GM18861 (cell line): Measurements from ENCODE around the gene TRIM29.
"Not testable (repeated sequence)": the region's sequence is repeated elsewhere in the genome, so short reads cannot be mapped to it uniquely, and the experiment has no call there.

Source experiments
- ATAC-seq: cut with Tn5 transposase; IDR thresholded peaks from one replicate; pipeline ENCODE4 v1.9.1; 2021; ENCODE audit not compliant: unreplicated experiment

The TRIM29 gene

DNA sequence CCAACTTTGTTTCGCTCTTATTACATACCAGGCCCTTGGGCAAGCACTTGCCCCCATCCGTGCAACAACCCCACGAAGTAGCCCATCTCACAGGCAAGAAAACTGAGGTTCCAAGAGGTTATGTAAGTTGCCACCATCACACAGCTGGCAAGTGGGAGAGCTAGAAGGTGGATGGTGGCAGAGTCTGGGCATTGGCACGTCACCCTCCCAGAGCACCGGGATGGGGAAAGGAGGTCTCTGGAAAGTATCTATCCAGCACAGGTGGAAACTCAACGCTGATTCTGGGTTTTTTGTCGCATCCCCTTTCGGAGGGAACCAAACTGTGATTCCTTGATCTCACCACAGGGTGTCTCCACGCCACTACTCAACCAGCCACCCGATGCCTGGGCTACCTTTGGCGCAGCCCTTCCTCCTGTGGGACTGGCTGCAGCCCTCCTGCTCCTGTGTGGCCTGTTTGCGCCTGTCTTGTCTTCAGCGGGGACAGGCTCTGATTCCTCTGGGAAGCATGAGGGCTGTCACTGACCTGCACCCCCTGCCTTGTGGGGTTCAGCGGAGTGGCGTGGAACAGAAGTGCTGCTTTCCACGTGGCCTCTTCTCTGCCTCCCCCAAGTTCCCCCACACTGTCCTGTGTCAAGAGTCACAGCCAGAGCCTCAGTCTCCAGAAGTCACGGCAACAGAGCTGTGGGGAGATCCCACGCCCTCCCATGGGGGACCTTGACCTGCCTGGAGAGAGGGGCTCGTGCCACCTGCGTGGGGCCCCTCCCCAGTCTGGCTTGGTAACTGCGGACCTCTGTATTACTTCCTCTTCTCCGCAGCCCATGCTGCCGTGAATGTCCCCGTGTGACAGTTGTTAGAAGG lies 34.4 kb upstream of the TRIM29 start:
- no peak for ATAC-seq

DNA sequence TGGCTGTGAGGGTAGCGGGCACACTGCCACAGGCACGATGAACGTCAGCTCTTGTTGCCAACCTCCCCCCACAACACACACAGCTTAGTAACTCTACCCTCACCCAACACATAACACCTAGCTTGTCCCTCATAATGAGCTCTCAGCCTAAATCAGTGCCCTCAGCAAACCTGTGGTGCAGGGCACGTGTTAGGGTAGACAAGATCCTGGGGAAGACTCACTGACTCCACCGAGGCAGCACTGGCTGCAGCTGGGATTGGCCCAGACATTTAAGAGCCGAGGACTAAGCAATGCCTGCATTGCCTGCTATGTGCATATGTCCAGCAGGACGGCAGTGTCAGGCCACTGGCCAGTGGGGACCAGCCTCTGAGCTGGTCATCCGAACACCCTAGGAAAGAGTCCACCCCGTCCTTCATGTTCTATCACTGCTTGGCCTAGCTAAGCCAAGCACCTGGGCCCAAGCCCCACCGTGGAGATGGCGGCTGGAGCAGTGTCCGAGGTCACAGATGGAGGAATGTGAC lies 32.9 kb upstream of the TRIM29 start:
- ATAC-seq, result no peak

DNA sequence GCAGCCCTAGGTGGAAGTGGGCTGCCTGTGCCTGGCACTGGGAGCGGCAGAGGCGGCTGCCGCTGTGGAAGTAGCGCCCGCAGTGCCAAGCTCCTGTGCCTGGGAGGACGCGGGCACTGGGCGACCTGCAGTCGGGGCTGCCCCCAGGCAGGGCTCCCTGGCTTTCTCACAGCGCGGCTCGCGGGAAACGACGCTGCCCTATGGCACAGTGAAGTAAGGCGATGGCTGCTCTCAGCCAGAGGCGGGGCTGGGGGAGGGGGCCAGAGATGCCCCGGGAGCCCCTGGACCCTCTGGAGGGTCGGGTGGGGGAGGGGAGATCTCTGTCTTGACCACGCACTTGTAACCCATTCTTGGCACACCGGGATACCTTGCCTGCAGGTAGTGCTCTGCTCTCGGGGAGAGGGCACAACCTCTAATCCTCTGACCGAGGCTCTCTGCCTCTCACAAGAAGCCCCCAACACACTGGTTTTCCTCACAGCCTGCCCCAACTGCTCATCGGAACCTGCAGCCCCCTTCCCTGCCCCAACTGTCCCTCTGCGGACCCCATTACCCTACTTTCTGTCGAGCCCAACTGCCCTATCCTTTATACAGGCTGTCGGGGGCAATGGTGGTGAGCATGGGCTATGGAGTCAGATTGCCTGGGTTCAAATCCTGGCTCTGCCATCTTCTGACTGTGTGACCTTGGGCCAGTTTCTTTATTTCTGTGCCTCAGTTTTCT lies 32.2 kb upstream of the TRIM29 start:
- ATAC-seq, result no peak

DNA sequence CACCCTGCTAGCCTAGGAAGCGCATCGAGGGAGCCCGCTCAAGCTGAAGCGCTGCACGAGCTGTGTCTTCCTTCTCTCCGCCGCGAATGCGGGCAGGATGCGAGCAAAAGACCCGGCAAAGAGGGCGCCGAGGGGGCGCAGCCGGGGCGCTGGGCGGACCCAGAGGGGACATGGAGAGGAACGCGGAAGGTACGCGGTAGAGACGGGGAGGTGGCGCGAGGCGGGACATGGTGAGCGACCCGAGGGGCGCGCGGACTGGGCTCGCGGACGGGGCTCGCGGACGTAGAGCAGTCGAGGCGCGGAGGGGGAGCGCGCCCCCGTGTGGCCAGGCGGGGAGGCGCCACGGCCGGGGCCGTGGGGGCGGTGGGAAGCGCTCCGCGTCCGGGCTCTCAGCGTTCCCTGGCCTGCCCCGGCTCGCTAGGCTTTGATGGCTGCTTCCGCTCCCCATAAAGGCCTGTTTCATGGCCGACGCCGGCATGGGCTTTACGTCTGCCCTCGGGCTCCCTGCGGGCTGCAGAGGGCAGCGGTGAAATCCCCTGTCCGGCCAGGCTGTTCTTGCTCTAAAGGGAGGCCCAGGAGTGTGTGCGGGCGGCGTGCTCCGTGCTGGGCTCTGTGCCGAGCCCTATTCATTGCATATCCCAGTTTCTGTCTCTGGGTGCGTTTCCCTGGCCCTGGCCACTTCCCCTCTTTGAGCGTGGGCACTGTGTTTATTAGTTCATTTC lies 31.2 kb upstream of the TRIM29 start:
- no peak for ATAC-seq

DNA sequence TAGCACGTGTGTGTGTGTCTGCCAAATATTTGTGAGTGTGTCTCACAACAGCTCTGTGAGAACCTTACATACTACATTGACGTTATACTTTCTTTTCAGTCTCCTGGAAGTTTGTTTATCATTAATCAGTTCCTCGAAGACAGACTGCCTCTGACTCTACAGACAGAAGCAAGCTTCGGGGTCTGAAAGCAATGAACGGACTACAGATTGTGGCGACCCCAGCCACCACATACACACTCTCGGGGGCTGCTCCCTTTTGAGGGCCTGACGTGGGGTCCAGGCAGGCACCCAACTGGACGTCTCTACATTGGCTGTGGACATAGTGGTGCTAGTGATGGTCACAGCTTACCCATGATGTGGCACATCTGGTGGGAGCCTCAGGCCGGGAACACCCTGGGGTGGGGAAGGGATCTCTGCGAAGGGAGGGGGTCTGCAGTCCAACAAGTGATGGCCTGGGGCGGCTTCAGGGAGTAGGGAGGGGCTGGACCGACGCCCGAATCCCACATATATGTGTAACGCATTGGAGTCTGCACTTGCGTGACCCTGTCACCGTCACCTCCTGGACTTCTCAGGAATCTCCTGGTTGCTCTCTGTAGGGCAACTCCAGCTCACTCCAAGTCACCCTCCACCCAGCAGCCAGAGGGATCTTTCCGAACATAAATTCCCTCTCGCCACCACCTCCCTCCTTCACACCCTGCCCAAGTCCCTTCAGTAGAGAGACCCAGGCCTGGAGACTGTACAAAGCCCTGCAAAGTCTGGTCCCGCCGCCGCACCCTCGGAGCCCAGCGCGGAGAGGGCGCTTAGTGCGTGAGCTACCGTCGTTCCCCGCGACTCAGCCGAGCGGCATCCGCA lies 30.4 kb upstream of the TRIM29 start:
- no peak for ATAC-seq

DNA sequence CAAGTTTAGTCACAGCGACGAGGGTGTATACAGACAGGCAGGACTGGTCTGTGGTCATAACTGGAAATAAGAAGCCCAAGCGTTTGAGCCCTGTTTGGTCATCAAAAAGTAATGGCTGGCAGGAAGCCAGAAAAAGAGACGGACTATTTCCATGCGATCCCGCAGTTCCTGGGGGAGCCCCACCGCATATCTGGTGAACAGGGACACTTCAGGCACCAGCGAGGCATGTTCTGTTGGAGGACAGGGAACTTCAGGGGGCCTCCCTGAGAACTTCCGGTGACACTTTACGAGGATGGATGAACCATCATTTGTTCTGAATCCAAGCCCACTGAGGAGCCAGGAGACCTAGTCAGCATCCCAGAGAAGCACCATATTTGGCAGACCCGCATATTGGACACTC lies 29.7 kb upstream of the TRIM29 start:
- ATAC-seq, result no peak

DNA sequence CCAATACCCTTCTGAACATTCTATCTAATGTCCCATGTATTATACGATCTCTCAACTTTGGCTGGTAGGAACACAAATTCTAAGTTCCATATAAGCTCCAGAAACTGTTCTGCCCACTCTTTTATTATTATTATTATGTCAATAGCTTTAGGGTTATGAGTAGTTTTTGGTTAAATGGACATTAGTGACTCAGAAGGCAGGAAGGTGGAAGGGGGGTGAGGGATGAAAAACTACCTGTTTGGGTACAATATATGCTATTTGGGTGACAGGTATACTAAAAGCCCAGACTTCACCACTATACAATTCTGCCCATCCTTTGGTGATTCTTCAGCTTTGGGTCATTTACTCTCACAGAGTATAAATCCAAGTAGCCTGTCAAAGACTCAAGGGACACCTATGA lies 22.5 kb upstream of the TRIM29 start:
- ATAC-seq, result no peak

DNA sequence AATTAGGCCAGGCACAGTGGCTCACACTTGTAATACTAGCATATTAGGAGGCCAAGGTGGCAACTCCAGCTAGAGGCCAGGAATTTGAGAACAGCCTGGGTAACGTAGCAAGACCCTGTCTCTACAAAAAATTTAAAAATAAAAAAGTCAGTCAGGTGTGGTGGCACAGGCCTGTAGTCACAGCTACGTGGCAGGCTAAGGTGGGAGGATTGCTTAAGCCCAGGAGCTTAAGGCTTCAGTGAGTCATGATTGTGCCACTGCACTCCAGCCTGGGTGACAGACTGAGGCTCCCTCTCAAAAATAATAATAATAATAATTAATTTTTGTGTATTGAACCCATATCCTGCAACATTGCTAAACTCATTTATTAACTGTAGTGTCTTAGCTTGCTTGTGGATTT lies 15.3 kb upstream of the TRIM29 start:
- ATAC-seq, result no peak

DNA sequence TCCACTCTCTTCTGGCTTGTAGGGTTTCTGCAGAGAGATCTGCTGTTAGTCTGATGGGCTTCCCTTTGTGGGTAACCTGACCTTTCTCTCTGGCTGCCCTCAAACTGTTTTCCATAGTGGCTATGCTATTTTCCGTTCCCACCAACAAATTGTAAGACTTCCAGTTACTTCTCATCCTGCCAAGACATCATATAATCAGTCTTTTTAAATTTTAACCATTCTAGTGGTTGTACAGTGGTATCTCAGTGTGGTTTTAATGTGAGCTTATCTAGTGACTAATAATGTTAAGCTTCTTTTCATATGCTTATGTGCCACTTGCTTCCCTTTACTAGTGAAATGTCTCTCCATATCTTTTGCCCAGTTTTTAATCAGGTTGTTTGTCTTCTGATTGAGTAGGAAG lies 13.6 kb upstream of the TRIM29 start:
- no peak for ATAC-seq

DNA sequence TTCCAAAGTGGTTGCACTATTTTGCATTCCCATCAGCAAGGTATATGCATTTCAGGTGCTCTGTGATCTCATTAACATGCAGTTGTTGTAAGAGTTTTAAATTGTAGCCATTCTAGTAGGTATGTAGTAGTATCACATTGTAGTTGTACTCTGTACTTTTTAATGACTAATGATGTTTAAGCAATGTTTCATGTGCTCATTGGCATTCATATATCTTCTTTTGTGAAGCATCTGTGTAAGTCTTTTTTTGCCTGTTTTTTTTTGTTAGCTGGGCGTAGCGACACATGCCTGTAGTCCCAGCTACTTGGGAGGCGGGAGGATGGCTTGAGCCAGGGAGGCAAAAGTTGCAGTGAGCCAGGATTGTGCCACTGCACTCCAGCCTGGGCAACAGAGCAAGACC lies 11.3 kb upstream of the TRIM29 start:
- ATAC-seq, result no peak

DNA sequence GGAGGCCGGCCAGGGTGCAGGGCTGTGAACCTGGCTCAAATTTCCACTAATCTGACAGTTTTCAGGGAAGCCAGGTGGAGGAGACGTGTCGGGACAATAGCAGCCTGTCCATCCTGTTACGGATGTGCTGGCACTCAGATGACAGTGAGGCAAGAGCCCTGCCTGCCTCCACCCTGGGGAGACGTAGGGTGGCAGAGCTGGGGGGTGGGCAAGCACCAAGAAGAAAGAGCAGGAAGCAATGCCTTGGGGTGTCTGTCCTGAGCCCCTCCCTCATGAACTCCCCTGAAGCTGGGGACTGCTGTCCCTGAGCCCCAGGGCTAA lies 10.0 kb upstream of the TRIM29 start:
- no peak for ATAC-seq

DNA sequence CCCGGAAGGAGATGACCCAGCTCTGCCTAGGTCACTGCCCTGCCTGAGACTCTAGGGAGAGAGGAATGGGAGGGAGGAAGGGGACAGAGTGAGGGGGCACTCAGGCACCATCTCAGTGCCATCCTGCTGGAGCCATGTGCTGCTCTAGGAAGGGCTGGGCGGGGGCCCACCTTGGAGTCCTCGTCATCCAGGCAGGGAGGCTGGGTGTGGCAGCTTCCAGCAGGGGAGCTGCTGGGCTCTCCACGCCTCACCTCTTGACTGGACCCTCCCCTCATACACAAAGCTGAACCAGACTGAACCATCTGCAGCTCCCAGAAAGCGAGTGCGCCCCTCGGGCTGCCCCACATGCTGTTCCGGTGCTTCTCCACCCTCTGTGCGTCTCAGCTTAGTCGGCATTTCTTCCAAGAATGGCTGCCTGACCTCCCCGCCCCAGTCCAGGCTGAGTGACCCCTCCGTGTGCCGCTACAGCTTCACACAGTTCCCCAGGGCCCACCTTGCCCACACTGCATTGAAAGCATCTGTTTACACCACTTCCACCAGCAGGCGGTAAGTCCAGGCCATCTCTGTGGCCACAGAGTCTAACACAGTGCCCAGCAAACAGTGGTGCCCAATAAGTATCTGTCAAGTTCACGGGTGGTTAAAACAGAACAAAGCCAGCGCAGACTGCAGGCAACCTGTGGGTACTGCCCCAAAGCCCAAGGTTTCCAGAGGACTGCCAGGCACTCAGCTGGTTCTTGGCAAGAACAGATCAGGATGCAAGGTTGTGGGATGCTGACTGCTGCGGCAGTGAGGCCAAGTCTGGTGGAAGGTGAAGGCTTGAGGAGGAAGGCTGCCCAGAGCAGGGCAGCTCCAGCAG lies 9.4 kb upstream of the TRIM29 start:
- no peak for ATAC-seq

DNA sequence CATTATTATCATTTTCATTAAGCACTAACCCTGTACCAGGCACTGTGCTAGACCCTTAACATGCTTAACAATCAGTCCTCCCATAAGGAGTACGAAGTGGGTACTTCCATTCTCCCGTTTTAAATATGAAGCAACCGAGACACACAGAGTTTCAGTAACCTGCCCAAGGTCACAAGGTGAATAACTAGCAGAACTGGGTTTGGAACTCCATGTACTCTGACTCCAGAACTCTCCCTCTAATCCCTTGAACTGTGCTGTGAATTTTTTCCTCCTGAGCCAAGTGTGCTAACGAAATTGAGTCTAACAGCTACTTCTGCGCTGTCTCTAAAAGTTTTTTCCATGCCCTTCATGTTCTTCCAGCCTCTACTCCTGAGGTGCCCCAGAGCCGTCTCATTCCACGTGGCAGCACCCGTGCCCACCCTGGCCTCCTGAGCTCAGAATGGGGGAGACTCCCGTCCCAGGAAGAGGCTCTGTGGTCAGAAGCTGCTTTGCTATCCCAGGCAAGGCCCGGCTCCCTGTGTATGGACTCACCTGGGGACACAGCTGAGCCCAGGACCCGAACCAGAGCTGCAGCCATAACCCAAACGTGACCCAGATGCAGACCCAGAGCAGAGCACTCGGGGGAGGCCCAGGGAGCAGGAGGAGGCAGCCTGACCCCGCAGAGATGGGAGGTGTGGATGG lies 8.6 kb upstream of the TRIM29 start:
- ATAC-seq, result no peak

DNA sequence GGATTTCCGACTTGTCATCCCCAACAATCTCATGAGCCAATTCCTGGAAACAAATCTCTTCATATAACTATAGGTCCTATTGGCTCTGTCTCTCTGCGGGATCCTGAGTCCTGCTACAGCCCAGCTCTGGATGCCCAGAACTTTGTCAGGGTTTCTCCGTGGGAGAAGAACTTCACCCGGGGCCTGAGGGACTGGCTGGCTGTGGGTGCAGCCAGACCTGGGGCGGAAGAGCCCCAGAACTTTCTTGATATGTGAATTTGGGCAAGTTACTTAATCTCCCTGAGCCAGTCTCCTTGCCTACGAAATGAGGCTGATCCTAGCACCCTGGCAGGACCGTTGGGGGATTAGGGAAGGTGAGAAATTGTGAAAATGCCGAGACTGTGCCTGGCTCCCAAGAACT lies 6.6 kb upstream of the TRIM29 start:
- ATAC-seq, result no peak

DNA sequence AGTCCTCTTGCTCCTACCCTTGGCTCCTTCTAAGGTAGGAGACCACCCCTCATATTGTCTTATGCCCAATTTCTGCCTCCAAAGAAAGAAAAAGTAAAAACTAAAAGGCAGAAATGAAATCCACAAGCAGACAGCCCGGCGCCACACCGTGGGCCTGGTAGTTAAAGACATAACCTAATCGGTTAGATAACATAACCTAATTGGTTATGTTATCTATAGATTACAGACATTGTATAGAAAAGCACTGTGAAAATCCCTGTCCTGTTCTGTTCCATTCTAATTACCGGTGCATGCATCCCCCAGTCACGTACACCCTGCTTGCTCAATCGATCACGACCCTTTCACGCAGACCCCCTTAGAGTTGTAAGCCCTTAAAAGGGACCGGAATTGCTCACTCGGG lies 5.6 kb upstream of the TRIM29 start:
- ATAC-seq, result not testable (repeated sequence)

DNA sequence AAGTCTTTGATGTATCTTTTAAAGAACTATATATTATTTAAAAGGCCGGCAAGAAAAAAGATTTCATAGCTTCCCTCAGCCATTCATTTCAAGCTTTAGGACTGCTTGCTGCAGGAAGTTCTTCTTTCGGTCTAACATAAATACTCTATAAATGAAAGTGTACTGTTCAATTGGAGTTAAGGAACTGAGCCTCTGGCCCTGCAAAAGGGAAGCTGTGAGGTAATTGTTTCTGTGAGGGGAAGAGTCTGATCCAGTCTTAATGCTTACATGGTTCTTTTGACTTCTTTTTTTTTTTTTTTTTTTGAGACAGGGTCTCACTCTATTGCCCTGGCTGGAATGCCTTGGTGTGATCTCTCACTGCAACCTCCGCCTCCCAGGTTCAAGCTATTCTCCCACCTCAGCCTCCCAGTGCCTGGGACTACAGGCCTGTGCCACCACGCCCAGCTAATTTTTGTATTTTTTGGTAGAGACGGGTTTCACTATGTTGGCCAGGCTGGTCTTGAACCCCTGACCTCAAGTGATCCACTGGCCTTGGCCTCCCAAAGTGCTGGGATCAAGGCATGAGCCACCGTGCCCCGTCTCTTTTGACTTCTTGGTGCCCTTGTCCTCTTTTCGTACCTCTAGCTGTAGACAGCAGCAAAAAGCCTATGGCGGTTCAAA lies 4.7 kb upstream of the TRIM29 start:
- ATAC-seq, result no peak

DNA sequence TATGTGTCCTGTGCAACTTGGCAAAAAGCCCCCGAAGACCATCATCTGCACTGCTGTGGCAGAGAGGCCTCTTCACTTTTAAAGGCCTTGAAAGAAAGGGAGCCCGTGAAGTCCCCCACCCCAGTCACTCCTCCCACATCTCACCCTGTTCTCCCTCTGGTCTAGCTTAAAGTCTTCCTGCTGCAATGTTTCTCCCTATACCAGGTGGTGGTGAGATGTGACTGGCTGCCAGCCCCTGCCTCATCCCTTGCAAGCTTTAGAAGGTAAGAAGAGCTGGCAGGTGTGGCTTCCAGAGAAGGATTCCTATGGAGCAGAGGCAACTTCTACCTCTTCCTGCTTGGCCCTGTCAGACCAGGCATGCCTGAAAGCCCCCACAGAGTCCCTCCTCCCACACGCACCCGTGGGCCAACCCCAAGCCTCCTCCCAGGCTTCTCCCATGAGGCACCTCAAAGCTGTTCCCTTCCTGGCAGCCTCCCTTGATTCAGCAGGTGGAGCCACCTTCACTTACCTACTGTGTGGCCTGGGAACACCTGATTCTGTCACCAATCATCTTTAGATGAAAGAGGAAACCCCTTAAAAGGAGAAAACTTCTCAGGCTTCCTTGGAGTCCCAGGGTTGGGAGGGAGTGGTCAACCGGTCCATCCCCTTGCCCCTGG lies 4.0 kb upstream of the TRIM29 start:
- ATAC-seq, result no peak

DNA sequence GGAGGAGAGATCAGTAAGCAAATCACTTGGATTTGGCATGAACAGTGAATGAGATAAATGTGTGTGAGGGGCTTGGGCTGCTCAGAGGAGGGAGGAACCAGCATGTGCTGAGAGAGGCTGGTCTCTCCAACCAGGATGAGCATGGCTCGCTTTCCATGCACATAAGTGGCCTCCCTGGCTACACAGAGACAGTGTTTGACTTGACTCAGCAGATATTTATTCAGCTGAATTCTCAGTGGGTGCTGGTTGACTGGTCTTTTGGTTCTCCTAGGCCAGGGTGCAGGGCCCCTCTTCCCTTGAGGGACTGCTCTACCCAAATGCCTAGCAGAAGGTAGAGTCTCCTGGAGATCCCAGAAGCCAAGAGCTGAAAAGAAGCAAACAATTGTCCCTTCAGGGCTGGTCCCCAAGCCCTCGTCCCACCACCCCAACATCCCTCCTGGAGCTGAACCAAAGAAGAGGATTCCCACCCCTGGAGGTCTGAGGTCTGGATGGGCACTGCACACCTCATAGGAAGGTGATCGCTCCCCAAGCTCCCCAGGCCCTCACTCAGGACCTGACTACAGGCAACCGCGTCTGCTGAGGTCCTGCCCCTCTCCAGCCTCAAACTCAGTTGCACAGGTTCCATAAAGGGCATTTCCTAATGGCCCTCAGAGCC lies 3.3 kb upstream of the TRIM29 start:
- ATAC-seq, result no peak
